HG03378 (cell line): ENCODE results near the gene DHODH.
"Not testable (repeated sequence)": the region's sequence is repeated elsewhere in the genome, so short reads cannot be mapped to it uniquely, and the experiment has no call there.

Experiments
- ATAC-seq: cut with Tn5 transposase; IDR thresholded peaks from one replicate; pipeline ENCODE4 v1.9.1; 2021; ENCODE audit warnings: mild to moderate bottlenecking, moderate library complexity; ENCODE audit not compliant: unreplicated experiment

Gene DHODH

GRCh38 chr16:72008424-72009216 is at the start of gene DHODH:
Gene DHODH (plus strand): TSS chr16:72008744. CDS start chr16:72008765, 21 bp downstream.
- ATAC-seq, result peak; percentile 98

GRCh38 chr16:71961066-71962039 is 47.2 kb upstream of the DHODH start:
- ATAC-seq, result peak; percentile 80

- ATAC-seq, result no peak
These were observed 45.2 kb upstream of the DHODH start for GRCh38 chr16:71963125-71963875.

GRCh38 chr16:71965223-71965622 is 43.3 kb upstream of the DHODH start:
- no peak for ATAC-seq

- no peak for ATAC-seq
These were observed 41.6 kb upstream of the DHODH start for GRCh38 chr16:71966932-71967331.

- no peak for ATAC-seq
These were observed 39.2 kb upstream of the DHODH start for GRCh38 chr16:71969353-71969752.

- ATAC-seq, result no peak
These were observed 37.0 kb upstream of the DHODH start for GRCh38 chr16:71971571-71971970.

- ATAC-seq, result no peak
These were observed 36.2 kb upstream of the DHODH start for GRCh38 chr16:71972356-71972755.

GRCh38 chr16:71973001-71973400 is 35.5 kb upstream of the DHODH start:
- ATAC-seq, result no peak

GRCh38 chr16:71974068-71974818 is 34.3 kb upstream of the DHODH start:
- ATAC-seq, result no peak

GRCh38 chr16:71985262-71985974 is 23.1 kb upstream of the DHODH start:
- ATAC-seq, result no peak

- ATAC-seq, result no peak
These were observed 22.4 kb upstream of the DHODH start for GRCh38 chr16:71986131-71986530.

GRCh38 chr16:71995038-71995437 is 13.5 kb upstream of the DHODH start:
- no peak for ATAC-seq

GRCh38 chr16:71997578-71997977 is 11.0 kb upstream of the DHODH start:
- ATAC-seq, result not testable (repeated sequence)

- ATAC-seq, result no peak
These were observed 7.2 kb upstream of the DHODH start for GRCh38 chr16:72001180-72001874.

GRCh38 chr16:72002619-72003018 is 5.9 kb upstream of the DHODH start:
- no peak for ATAC-seq

GRCh38 chr16:72008065-72008423 is 500 bp upstream of the DHODH start:
- ATAC-seq, result not testable (repeated sequence)

- ATAC-seq, result no peak
These were observed 1.2 kb downstream of the DHODH start for GRCh38 chr16:72009779-72010178.

- ATAC-seq, result no peak
These were observed 4.1 kb downstream of the DHODH start for GRCh38 chr16:72012607-72013006.
